SK-N-SH (cell line): ENCODE data around the gene PHEX. TPM values are rescaled to one million over a fixed set of nuclear protein-coding genes. Genes with fewer than 3 reads are reported as not detected.

ENCODE experiments used
- CHD2 ChIP-seq: fragments of 150-350 bp; IDR thresholded peaks from 2 replicates; pipeline ENCODE4 v1.6.1; 2018; ENCODE audit warnings: low read length; ENCODE audit not compliant: partially characterized antibody
- EP300 ChIP-seq, 2 experiments: IDR thresholded peaks; 2 replicates each; pipeline versions ENCODE4 v1.4.0 to v1.6.1; 2012; ENCODE audit warnings: borderline replicate concordance in 1 of 2, low read depth in 1 of 2, low read length in 1 of 2
- FOXM1 ChIP-seq: IDR thresholded peaks from 2 replicates; pipeline ENCODE4 v1.4.0; 2012; ENCODE audit warnings: low read depth, mild to moderate bottlenecking
- GABPA ChIP-seq: IDR thresholded peaks from 2 replicates; pipeline ENCODE4 v1.4.0; 2012; ENCODE audit warnings: low read depth, mild to moderate bottlenecking
- GATA2 ChIP-seq: sonication (generic); formaldehyde crosslinking; IDR thresholded peaks from 2 replicates; pipeline ENCODE4 v1.5.0; 2020; ENCODE audit warnings: mild to moderate bottlenecking, missing genetic modification reagents
- IRF3 ChIP-seq: fragments of 150-350 bp; IDR thresholded peaks from 2 replicates; pipeline ENCODE4 v1.6.1; 2016; ENCODE audit warnings: mild to moderate bottlenecking, low read depth, low read length
- JUND ChIP-seq: IDR thresholded peaks from 2 replicates; pipeline ENCODE4 v1.4.0; 2012
- MAX ChIP-seq: IDR thresholded peaks from 2 replicates; pipeline ENCODE4 v1.4.0; 2012; ENCODE audit warnings: low read depth
- NFIC ChIP-seq: IDR thresholded peaks from 2 replicates; pipeline ENCODE4 v1.4.0; 2012; ENCODE audit warnings: borderline replicate concordance
- PBX3 ChIP-seq: IDR thresholded peaks from 2 replicates; pipeline ENCODE4; 2012
- POLR2AphosphoS5 ChIP-seq: IDR thresholded peaks from 2 replicates; pipeline ENCODE4 v1.6.1; 2012; ENCODE audit warnings: low read depth, low read length
- RCOR1 ChIP-seq: fragments of 150-350 bp; IDR thresholded peaks from 2 replicates; pipeline ENCODE4 v1.6.1; 2017; ENCODE audit warnings: antibody characterized with exemption, low read length
- REST ChIP-seq: IDR thresholded peaks from 2 replicates; pipeline ENCODE4 v1.6.1; 2012; ENCODE audit warnings: mild to moderate bottlenecking, low read depth, low read length, moderate library complexity
- RFX5 ChIP-seq: IDR thresholded peaks from 2 replicates; pipeline ENCODE4 v1.6.1; 2012; ENCODE audit warnings: mild to moderate bottlenecking, improper control_type of control experiment, low read length
- SMC3 ChIP-seq: IDR thresholded peaks from 2 replicates; pipeline ENCODE4 v1.6.1; 2012; ENCODE audit warnings: low read depth, low read length, improper control_type of control experiment
- USF2 ChIP-seq: fragments of 150-350 bp; IDR thresholded peaks from 2 replicates; pipeline ENCODE4 v1.6.1; 2017; ENCODE audit warnings: antibody characterized with exemption, low read length, low read depth, borderline replicate concordance
- YY1 ChIP-seq: IDR thresholded peaks from 2 replicates; pipeline ENCODE4 v1.4.0; 2012; ENCODE audit warnings: low read depth, mild to moderate bottlenecking
- polyA plus RNA-seq, 3 experiments: library from polyadenylated mRNA; depleted of rRNA; stranded (reverse); fragments of >200 nt; gene quantifications; 2 replicates each; pipeline ENCODE4 v1.2.3, GENCODE V29; 2012

Gene PHEX
- polyA plus RNA-seq, 1 of the 3 experiments (the other 2 are of a cell fraction), result 0.35 TPM

GRCh38 chrX:22110729-22111494 lies 78.8 kb downstream of the PHEX start (continued):
- TF ChIP-seq PBX3, result peak; percentile 54
- no peak for TF ChIP-seq USF2
- no peak for TF ChIP-seq GATA2 (CRISPR knock-in tag)
- no peak for TF ChIP-seq EP300 (IDR thresholded peaks at IDR 0.05; ENCODE audit: borderline replicate concordance in 1 of 2, low read depth in 1 of 2, low read length in 1 of 2)
- no peak for TF ChIP-seq GABPA
- no peak for TF ChIP-seq YY1
- no peak for TF ChIP-seq SMC3
- no peak for TF ChIP-seq IRF3
- 0 out of 2 replicates have a peak, but pooled peaks have one; percentile 8 for TF ChIP-seq JUND
- no peak for TF ChIP-seq FOXM1
- no peak for TF ChIP-seq POLR2AphosphoS5
- no peak for TF ChIP-seq RFX5
- TF ChIP-seq MAX, result no peak
- no peak for TF ChIP-seq REST
- no peak for TF ChIP-seq RCOR1
- no peak for TF ChIP-seq CHD2
- TF ChIP-seq NFIC, result peak; percentile 57
